Measurements from ENCODE around the gene NR2F6. TPM values are rescaled to one million over a fixed set of nuclear protein-coding genes. Genes with fewer than 3 reads are reported as not detected.
"Not testable (repeated sequence)": the region's sequence is repeated elsewhere in the genome, so short reads cannot be mapped to it uniquely, and the experiment has no call there.

The NR2F6 gene
- total RNA-seq, 1 experiment from 2014 or later: 64.8 TPM

DNA sequence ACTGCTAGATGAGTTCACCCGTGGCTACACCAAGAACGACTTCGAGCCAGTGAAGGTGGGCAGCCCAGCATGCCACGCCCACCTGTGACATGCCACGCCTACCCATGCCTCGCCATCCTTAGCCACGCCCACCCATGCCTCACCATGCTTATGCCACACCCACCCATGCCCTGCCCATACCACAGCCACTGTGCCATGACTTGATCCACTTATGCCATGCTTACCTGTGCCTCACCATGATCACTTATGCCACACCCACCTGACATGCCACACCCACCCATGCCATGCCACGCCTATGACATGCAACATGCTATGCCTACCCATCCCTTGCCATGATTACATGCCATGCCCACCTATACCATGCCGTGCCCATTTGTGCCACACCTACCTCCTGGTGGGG, 43.5 kb downstream of the NR2F6 start:
- Histone ChIP-seq H3K36me3 (peaks cover 85% of the 10 kb centered on the region), H3K9me3 (replicated peaks) (no peaks in the 10 kb centered on the region), H3K27me3 (replicated peaks) (no peaks in the 10 kb centered on the region), H3K4me1 (replicated peaks) (no peaks in the 10 kb centered on the region), H3K27ac (no peak overlapping the region), H3K4me3 (no peak overlapping the region)
- DNase-seq (ENCODE audit: low read depth in 1 of 2, low spot score in 2 of 2): peak in 1 of 2 experiments; percentile 59

DNA sequence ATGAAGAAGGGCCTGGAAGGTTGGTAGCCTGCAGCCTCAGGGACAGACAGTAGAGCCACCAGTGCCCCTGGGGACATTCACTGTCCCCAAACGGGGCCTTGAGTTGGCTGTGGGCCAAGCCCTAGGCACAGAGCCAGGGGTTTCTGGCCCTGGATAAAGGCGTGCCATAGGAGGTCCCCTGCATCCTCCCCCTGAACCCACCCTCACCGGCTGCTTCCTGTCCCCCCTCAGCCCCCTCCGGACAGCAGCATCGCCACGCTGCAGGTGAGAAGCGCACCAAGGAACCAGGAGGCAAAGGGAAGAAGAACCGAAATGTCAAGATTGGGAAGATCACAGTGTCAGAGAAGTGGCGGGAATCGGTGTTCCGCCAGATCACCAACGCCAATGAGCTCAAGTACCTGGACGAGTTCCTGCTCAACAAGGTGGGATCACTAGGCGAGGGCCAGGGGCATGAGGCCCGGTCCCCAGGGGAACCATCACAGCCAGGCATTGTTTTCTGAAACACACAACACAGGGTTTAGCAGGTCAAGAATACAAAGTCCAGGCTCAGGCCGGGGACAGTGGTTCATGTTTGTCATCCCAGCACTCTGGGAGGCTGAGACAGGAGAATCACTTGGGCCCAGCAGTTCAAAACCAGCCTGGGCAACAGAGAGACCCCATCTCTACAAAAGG, 45.2 kb downstream of the NR2F6 start:
- DNase-seq (ENCODE audit: low read depth in 1 of 2, low spot score in 2 of 2): no peak
- no peak overlapping the region for H3K4me3 ChIP-seq

DNA sequence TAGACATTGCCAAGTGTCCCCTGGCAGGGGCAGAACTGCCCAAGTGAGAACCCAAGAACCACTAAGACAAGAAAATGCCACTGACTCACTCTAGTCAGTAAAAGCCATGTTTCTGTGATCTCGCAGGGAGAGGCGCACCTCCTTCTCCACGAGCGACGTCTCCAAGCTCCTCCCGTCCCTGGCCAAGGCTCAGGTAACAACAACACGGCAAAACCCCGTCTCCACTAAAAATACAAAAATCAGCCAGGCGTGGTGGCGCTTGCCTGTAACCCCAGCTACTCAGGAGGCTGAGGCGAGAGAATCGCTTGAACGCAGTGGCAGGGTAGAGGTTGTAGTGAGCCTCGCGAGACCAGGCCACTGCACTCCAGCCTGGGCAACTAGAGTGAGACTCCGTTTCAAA, 48.1 kb downstream of the NR2F6 start:
- Histone ChIP-seq H3K4me1 (replicated peaks) (no peaks in the 10 kb centered on the region), H3K4me3 (no peak overlapping the region), H3K27me3 (replicated peaks) (no peaks in the 10 kb centered on the region), H3K36me3 (peaks cover 81% of the 10 kb centered on the region), H3K27ac (no peak overlapping the region), H3K9me3 (replicated peaks) (no peaks in the 10 kb centered on the region)
- no peak for DNase-seq (ENCODE audit: low read depth in 1 of 2, low spot score in 2 of 2)

More for the DNA sequence above, 45.2 kb downstream of the NR2F6 start:
- Histone ChIP-seq H3K4me1 (replicated peaks) (no peaks in the 10 kb centered on the region), H3K27ac (no peak overlapping the region), H3K36me3 (peaks cover 77% of the 10 kb centered on the region), H3K27me3 (replicated peaks) (no peaks in the 10 kb centered on the region), H3K9me3 (replicated peaks) (no peaks in the 10 kb centered on the region)

DNA sequence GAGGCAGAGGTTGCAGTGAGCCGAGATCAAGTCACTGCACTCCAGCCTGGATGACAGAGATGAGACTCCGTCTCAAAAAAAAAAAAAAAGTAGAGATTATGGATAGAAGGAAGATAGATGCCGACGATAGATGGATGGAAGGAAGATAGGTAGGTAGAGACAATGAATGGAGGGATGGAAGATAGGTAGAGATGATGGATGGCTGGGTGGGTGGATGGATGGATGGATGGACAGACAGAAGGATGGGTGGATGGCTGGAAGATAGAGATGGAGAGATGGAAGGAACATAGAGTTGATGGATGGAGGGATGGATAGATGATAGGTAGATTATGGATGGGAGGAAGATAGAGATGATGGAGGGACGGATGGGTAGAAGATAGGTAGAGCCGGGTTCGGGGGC, 49.1 kb downstream of the NR2F6 start:
- H3K4me3 ChIP-seq: no peak overlapping the region
- H3K27me3 ChIP-seq (replicated peaks): no peaks in the 10 kb centered on the region
- H3K27ac ChIP-seq: no peak overlapping the region
- DNase-seq (ENCODE audit: low read depth in 1 of 2, low spot score in 2 of 2): no peak
- H3K4me1 ChIP-seq (replicated peaks): no peaks in the 10 kb centered on the region
- H3K36me3 ChIP-seq: peaks cover 81% of the 10 kb centered on the region
- H3K9me3 ChIP-seq (replicated peaks): no peaks in the 10 kb centered on the region

DNA sequence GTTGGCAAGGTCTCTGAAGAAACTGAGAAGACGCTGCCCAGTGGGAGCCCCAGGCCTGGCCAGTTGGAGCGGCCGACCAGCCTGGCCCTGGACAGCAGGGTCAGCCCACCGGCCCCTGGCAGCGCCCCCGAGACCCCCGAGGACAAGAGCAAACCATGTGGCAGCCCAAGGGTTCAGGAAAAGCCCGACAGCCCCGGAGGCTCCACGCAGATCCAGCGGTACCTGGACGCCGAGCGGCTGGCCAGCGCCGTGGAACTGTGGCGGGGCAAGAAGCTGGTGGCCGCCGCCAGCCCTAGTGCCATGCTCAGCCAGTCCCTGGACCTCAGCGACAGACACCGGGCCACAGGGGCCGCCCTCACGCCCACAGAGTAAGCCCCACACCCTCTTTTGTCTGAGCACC, 50.6 kb downstream of the NR2F6 start:
- H3K36me3 ChIP-seq: peaks cover 78% of the 10 kb centered on the region
- no peaks in the 10 kb centered on the region for H3K9me3 ChIP-seq (replicated peaks)
- no peak overlapping the region for H3K27ac ChIP-seq
- DNase-seq (ENCODE audit: low read depth in 1 of 2, low spot score in 2 of 2): no peak
- H3K27me3 ChIP-seq (replicated peaks): no peaks in the 10 kb centered on the region
- no peak overlapping the region for H3K4me3 ChIP-seq
- H3K4me1 ChIP-seq (replicated peaks): no peaks in the 10 kb centered on the region

DNA sequence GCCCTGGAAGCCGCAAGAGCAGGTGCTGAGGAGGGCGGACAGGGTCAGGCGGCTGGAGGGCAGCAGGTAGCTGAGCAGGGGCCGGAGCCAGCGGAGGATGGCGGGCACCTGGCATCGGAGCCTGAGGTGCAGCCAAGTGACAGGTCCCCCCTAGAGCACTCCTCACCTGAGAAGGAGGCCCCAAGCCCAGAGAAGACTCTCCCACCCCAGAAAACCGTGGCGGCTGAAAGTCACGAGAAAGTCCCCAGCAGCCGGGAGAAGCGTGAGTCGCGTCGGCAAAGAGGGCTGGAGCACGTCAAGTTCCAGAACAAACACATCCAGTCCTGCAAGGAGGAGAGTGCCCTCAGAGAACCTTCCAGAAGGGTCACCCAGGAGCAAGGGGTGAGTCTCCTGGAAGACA, 51.1 kb downstream of the NR2F6 start:
- Histone ChIP-seq H3K27me3 (replicated peaks) (no peaks in the 10 kb centered on the region), H3K27ac (no peak overlapping the region), H3K4me1 (replicated peaks) (no peaks in the 10 kb centered on the region), H3K36me3 (peaks cover 78% of the 10 kb centered on the region), H3K4me3 (no peak overlapping the region), H3K9me3 (replicated peaks) (no peaks in the 10 kb centered on the region)
- peak in 1 of 2 experiments; percentile 35 for DNase-seq (ENCODE audit: low read depth in 1 of 2, low spot score in 2 of 2)

DNA sequence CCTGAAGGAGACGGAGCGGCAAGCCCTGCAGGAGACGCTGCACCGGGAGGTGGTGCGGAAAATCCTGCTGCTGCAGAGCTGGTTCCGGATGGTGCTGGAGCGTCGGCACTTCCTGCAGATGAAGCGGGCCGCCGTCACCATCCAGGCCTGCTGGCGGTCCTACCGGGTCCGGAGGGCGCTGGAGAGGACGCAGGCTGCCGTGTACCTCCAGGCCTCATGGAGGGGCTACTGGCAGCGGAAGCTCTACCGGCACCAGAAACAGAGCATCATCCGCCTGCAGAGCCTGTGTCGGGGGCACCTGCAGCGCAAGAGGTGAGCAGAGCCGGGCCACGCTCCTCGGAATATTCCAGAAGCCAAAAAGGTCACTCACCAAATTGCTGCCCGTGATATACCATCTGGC, 53.0 kb downstream of the NR2F6 start:
- no peaks in the 10 kb centered on the region for H3K9me3 ChIP-seq (replicated peaks)
- no peaks in the 10 kb centered on the region for H3K4me1 ChIP-seq (replicated peaks)
- H3K27me3 ChIP-seq (replicated peaks): no peaks in the 10 kb centered on the region
- peaks cover 81% of the 10 kb centered on the region for H3K36me3 ChIP-seq
- no peak overlapping the region for H3K4me3 ChIP-seq
- no peak for DNase-seq (ENCODE audit: low read depth in 1 of 2, low spot score in 2 of 2)
- no peak overlapping the region for H3K27ac ChIP-seq

DNA sequence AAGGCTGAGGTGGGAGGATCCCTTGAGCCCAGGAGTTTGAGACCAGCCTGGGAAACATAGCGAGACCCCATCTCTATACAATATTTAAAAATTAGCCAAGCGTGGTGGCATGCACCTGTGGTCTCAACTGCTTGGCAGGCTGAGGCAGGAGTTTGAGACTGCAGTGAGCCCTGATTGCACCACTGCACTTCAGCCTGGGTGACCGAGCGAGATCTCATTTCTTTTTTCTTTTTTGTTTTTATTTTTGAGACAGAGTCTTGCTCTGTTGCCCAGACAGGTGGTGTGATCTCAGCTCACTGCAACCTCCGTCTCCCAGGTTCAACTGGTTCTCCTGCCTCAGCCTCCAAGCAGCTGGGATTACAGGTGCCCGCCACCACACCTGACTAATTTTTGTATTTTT, 54.0 kb downstream of the NR2F6 start:
- not testable (repeated sequence) for H3K4me1 ChIP-seq (replicated peaks); H3K9me3 ChIP-seq (replicated peaks); H3K27ac ChIP-seq; H3K27me3 ChIP-seq (replicated peaks); H3K4me3 ChIP-seq; DNase-seq (ENCODE audit: low read depth in 1 of 2, low spot score in 2 of 2)
- H3K36me3 ChIP-seq: peaks cover 81% of the 10 kb centered on the region

DNA sequence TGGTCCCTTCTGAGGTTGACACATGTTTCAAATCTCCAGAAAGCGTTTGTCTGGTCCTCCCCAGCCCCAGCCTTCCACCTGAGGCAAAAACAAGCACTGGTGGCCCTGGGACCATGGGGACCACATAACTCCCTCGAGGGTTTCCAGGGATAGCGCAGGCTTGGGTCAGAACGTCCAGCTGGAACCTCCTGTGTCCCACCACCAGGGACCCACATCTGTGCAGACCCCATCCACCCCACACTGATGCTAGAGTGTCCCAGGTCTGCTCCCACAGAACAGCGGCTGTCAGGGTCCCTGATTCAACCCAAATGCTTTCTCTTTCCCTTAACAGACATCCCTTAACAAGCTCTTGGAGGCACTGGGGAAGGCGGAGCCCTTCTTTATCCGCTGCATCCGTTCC, 60.1 kb downstream of the NR2F6 start:
- H3K36me3 ChIP-seq: peaks cover 75% of the 10 kb centered on the region

DNA sequence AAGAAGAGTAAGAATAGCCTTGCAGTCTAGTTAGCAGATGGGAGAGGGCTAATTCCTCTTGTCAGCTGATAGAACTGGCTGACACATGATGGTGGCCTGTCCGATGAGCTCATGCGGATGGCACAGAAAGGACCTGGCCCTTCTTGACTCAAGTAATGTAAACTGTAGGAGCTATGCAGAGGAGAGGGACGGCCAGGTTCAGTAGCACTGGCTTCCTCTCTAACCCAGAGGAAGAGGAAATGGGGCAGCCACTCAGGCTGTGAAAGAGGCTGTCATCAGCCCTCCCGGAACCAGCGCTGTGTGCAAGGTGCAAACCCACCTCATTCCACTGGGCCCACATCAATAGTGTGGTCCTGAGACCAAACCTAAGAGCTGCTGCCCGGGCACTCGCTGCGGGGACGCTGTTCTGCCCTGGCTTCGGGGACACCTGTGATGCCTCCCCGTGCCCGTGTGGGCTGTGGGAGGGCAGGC, 61.3 kb downstream of the NR2F6 start:
- H3K36me3 ChIP-seq: peaks cover 73% of the 10 kb centered on the region
- H3K4me3 ChIP-seq: no peak overlapping the region
- no peaks in the 10 kb centered on the region for H3K4me1 ChIP-seq (replicated peaks)
- DNase-seq (ENCODE audit: low read depth in 1 of 2, low spot score in 2 of 2): no peak
- no peaks in the 10 kb centered on the region for H3K9me3 ChIP-seq (replicated peaks)
- H3K27ac ChIP-seq: no peak overlapping the region
- H3K27me3 ChIP-seq (replicated peaks): no peaks in the 10 kb centered on the region

More for the DNA sequence above, 60.1 kb downstream of the NR2F6 start:
- H3K9me3 ChIP-seq (replicated peaks): no peaks in the 10 kb centered on the region
- H3K4me3 ChIP-seq: no peak overlapping the region
- no peaks in the 10 kb centered on the region for H3K27me3 ChIP-seq (replicated peaks)
- no peak for DNase-seq (ENCODE audit: low read depth in 1 of 2, low spot score in 2 of 2)
- H3K4me1 ChIP-seq (replicated peaks): no peaks in the 10 kb centered on the region
- no peak overlapping the region for H3K27ac ChIP-seq

DNA sequence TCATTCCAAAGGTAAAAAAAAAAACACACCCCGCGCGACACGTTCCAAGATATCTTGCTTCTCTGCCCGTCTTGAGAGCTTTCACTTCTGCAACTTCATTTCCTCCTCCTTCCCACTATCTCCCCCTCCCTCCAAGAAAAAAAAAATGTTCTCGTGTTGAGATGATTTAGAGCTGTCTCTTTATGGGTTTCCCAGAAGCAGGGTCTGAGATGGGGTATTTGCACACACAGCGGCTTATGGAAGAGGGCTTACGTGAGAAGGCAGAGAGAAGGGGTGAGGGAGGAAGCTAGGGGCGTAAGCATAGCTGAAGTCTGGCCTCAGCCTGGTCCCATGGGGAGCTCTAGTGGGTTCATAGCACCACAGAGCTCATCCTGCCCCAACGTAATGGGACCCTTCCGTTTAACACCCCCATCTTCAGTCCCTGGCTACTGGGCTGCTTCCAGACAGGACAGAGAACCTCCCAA, 61.8 kb downstream of the NR2F6 start:
- Histone ChIP-seq H3K4me3 (no peak overlapping the region), H3K9me3 (replicated peaks) (no peaks in the 10 kb centered on the region), H3K36me3 (peaks cover 68% of the 10 kb centered on the region), H3K27ac (no peak overlapping the region), H3K4me1 (replicated peaks) (no peaks in the 10 kb centered on the region), H3K27me3 (replicated peaks) (no peaks in the 10 kb centered on the region)
- no peak for DNase-seq (ENCODE audit: low read depth in 1 of 2, low spot score in 2 of 2)

DNA sequence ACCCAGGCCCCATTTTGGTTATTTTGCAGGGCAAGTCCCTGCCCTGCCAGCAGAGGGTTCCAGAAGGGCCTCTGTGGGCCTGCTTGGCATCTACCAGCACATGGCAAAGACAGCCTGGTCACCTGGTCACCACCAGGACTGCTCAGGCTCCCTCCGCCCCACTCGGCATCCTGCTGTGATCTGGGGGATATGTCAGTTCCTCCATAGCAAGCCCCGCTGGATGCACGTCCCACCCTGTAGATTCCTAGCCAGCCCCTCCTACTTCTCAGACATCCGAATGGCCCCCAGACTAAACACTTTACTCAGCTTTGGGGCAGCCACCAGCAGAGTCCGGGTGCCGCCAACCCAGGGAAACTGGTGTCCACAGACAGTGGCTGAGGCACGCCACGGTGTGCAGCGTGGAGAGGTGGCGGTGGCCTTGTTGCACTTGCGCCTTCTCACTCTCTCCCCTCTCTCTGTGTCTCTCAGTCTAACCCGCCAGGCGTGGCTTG, 62.4 kb downstream of the NR2F6 start:
- peaks cover 65% of the 10 kb centered on the region for H3K36me3 ChIP-seq
- no peaks in the 10 kb centered on the region for H3K4me1 ChIP-seq (replicated peaks)
- no peaks in the 10 kb centered on the region for H3K27me3 ChIP-seq (replicated peaks)
- no peak overlapping the region for H3K27ac ChIP-seq
- no peak overlapping the region for H3K4me3 ChIP-seq
- H3K9me3 ChIP-seq (replicated peaks): no peaks in the 10 kb centered on the region
- no peak for DNase-seq (ENCODE audit: low read depth in 1 of 2, low spot score in 2 of 2)

All from SJSA1 (cell line).